GM18519 (cell line): Measurements from ENCODE around the gene MEOX2.

Experiments
- ATAC-seq: cut with Tn5 transposase; IDR thresholded peaks from one replicate; pipeline ENCODE4 v1.9.1; 2021; ENCODE audit warnings: mild to moderate bottlenecking, moderate library complexity; ENCODE audit not compliant: unreplicated experiment, low FRiP score

The MEOX2 gene

DNA sequence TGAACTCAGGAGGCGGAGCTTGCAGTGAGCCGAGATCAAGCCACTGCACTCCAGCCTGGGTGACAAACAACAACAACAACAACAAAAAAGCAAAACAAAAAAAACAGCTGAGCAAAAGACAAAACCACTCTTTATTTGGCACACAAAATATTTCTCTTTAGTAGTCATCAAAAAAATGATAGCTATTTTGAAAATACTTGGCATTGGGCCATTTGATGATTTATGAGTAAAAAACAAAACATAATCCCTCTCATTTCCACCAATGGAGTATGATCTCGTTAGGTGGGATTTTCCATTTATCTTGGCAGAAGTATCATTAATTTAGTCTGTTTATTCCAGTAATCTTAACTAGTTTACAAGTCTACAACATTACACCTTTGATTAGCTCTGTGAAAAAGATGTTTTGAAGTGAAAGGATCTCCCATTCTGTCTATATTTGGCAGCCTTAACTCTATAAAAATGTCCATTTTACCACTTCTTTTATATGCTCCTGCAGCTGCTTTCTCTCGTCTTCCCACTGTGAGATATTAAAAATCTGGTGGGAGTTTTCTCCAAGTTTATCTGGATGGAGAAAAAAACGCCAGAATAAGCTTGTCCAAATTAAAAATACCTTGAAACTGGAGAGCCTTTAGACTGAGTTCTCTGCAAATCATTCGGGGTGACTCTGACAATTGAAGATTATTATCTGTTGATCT lies 65.8 kb downstream of the MEOX2 start:
- no peak for ATAC-seq

DNA sequence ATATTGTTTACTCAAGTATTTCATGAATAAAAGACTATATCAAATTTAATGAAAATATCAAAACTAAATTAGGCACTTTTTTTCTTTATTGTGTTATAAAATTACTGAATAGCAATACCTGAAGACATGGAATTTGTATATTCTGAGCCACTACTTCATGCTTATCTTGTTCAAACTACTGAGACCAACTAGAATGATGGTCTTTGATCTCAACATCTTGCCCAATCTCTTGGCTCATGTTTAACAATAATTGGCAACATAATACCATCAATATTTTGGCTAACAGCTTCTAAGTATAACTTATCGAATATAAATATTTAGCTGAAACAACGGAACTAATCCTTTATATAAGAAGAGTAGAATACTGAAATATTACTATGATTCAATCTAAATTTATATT lies 68.2 kb downstream of the MEOX2 start:
- no peak for ATAC-seq

DNA sequence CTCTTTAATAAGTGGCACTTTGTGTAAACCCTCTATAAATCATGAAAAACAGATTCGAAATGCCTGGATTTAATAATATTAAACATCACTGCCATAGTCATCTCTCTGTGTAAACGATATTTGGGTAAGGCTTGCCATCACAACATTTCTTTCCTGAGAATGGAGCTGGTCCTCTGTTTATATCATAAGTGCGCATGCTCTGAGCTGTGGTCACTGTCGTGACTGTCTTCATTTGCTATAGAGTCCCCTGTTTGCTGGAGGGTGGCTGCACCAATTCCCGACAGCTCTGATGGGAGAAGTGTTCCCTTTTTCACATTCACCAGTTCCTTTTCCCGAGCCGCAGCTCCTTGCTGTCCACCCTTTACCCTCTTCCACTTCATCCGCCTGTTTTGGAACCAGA lies 74.3 kb downstream of the MEOX2 start:
- no peak for ATAC-seq

DNA sequence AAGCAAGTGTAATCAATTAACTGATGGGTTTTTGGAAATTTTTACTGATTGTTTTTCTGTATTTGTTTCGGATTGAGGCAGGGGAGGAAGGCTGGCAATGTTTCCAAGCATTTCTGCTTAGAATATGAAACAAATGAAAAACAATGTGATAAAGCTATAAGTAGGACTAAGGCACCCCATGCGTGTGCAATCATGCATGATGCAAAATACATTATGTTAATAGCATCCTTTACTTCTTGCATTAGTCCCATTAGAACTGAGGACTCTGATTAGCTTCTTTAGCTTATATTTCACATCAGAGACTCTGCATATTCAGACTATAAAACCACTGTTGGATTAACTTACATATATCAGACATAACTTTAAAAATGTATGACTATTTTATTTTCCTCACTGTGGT lies 76.0 kb downstream of the MEOX2 start:
- no peak for ATAC-seq

- ATAC-seq = no peak
These were observed 77.2 kb downstream of the MEOX2 start for GRCh38 chr7:15609287-15609686.

DNA sequence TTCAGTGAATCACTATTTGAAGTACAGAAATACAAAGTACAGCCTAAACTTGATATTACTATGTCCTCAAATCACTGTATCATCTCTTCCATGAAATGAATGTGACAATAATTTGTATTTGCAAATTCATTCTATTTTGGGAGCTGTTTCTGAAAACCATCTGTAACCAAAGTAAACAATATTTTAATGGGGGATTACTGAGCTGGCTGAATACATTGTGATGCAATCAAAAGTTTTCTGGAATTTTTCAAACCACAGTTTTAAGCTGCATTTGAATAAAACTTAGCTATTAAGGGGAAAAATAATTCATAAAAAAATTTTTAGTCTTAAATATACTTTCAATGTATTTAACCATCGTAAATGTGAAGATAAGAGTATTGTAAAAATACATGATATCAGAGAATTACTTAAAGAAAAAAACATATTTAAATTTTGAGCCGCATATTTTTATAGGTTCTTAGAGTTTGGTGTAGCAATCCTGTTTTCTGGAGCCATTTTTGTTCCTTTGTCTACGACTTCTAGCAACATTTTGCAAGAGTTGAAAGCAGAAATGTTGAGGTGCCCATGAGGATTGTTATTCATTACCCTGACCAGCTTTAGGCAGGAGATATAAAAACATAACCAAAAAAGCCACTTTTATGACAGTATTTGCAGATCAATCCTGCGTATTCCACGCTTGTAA lies 78.8 kb downstream of the MEOX2 start:
- no peak for ATAC-seq

- no peak for ATAC-seq
These were observed 79.9 kb downstream of the MEOX2 start for GRCh38 chr7:15606561-15606960.

- no peak for ATAC-seq
These were observed 82.3 kb downstream of the MEOX2 start for GRCh38 chr7:15604166-15604565.

GRCh38 chr7:15603124-15603523 lies 83.4 kb downstream of the MEOX2 start:
- ATAC-seq = no peak

- ATAC-seq = no peak
These were observed 84.2 kb downstream of the MEOX2 start for GRCh38 chr7:15602236-15602635.

DNA sequence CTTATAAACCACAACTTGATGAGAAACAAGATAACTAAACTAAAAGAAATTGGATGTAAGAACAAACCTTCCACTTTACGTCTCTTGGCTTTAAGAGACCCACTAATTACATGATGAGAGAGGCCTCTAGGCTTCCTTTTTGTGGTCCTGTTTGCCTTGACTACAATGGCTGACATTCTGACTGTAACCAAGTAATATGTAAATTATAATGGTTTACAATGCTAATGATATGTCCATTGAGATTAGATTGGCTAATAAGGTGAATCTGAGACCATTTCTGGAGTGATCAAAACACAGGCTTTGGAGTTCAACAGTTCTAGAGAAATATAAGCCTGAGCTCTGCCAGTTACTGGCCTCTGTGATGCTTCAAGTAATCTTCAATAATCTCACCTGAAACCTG lies 85.3 kb downstream of the MEOX2 start:
- ATAC-seq = no peak

DNA sequence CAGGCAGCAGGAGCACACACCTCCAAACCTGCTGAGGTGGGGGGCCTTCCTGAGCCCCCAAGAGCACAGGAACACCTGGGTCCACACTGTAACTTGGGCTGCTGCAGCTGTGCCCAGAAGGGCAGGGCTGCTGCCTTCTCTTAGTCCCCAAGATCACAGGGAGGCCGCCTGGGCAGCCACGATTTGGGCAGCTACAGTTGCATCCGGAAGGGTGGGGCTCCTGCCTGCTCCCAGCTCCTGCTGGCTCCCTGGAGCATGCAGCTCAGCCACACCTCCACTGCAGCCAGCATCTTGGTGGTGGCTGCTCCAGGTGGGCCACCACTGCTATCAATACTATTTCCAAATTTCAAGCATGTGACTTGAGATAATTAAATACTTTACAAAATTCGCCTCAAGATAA lies 86.2 kb downstream of the MEOX2 start:
- ATAC-seq = no peak

DNA sequence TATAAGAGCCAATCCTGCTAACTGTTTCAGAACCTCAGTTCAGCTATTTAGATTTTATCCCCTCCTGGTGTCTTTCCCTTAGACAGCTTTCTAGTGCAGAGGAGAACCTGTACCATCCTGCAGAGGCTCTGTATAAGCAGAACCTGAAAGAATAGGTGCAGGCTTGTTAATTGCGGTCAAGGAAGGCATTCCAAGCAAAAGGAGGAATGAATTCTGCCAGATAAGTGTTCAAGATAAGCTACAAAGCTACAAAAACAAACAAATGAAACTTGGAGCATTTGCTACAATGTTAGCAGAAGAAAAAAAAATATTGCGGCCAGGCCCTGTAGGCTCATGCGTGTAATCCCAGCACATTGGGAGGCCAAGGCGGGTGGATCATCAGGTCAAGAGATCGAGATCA lies 92.0 kb downstream of the MEOX2 start:
- ATAC-seq = no peak

DNA sequence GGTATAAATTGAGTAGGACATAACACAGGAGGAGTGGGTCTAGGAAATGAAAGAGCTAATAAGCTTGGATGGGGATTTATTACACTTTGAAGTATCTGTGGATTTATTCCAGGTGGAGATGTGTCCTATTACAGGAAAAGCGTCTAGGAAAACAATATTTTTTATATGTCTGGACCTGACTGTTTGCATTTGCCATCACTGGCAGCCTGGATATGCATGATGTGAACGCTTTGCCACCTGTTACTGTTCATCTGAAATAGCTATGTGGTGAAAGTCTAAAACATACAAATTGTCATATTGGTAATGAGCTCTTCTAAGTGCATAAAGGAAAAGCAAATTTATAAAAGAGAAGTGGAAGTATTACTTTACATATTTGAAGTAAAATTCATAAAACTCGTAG lies 93.1 kb downstream of the MEOX2 start:
- ATAC-seq = no peak

DNA sequence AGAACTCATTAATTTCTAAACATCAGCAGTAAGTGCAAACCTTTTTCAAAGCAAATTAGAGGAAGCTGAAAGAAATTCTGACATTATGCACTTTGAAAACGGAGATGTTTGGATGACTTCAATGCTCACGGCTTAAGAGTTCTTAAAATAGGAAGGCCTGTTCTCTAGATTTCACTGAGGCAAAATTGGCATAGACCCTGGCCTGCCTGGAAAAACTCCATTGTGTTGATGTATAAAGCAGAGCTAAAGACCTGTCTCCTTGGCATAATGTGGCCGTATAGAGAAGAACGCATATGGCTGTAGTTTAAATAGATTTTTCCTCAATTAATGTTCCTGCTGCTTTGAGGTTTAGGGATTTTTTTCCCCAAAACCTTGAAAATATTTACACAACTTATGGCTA lies 100.2 kb downstream of the MEOX2 start:
- ATAC-seq = no peak

- ATAC-seq = no peak
These were observed 101.9 kb downstream of the MEOX2 start for GRCh38 chr7:15584575-15584974.

DNA sequence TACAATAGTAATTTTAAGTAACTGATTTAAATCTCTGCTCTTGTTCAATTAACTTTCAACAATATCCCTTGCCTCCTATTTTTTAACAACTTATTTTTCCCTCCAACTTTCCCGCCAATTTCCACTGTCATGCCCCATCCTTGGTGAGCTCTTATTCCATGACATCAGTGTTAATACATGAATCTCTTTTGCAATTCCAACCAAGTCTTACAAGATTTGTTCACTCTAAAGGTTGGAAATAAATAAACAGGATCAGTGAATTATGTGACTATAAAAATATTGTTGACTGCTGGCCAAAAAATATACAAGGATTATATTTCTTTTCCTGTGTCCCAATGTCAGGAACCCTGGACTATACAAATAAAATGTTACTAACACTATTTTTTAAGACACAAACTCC lies 103.7 kb downstream of the MEOX2 start:
- ATAC-seq = no peak

DNA sequence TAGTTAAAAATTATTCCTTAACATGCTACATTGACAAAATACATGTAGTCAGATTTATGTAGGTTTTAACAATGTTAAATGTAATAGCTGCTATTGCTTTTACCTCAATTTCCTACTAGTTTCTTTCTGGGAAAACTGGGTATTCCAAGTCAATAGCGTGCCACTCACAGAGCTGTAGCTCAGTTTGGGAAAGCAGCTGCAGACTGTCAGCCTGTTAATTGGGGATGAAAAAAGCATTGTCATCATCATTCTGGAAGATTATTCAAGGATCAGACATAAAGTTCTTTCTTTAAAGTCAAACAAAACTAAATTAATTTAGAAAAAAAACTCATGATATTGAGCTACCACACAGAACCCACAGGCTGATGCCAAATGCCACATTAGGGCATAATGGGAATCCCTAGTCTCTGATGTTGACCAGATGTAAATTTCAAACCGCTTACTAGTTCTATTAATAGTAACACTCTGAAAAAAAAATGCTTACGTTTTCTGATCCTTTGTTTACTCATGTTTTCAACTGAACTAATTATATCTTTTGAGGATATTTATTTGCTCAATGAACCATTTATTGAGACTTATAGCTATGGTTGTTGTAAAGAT lies 105.0 kb downstream of the MEOX2 start:
- ATAC-seq = no peak

DNA sequence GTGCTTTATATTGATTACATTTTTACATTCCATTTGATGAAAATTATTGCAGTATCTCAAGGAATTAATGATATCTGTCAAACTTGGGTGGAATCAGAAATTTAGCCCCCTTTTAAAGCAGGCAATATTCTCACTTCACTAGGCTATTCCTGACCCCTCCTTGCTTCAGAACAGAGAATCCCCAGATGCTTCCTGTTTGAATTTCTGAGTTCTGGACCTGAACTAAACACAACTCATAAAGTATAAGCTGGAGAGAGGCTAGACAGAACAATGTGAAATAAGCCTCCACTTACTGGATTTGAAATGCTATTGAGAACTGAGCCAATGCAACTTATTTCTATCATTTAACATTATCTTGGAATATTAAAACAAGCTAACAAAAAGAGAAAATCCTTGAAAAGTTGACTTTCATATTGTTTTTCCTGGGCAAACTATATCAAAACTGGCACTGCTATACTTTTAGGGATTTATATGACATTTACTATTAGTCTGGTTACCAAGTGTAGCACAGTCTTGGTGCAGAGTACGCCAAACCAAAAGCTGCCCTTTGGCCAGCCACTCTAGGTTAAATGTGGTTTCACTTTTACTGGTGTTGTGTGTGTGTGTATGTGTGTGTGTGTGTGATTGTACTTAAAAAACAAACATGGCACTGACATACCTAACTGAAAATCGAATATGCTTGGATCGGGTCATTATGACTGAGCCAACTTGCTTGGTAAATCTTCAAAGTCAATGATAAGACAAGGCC lies 105.7 kb downstream of the MEOX2 start:
- ATAC-seq = no peak

- ATAC-seq = no peak
These were observed 108.9 kb downstream of the MEOX2 start for GRCh38 chr7:15577600-15577999.

DNA sequence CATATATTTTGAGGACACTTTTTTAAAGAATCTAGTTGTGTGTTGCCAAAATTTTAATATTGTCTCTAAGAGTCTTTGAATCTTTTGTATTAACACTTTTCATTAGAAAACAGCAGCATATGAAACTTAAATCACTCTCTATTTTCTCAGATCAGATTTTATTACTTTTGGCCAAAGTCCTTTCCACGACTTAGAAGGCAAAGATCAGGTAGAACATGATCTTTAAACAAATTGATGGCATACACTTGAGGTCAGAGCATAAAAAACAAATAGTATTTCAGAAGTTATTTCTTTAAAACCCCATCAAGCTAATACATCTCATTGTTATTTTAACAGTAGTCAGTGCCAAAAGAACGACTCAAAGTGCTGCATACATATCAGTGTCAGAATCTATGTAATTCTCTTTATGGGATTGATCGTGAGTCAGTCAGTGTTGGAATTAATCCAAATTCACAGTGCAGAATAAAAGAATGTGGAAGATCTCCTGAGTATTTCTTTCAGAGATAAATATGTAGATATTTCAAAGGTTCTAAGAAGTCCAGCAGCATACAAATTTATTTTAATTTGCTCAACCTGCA lies 115.1 kb downstream of the MEOX2 start:
- ATAC-seq = no peak
